Activated naive CD8-positive, alpha-beta T cell treated with anti-CD3 and anti-CD28 coated beads, Interleukin-2, amount 50 U/mL, for 16 hours (primary cell): ENCODE data around the gene EDC3.

Experiments used
- DNase-seq: peaks from one replicate; pipeline ENCODE4 v3.0.0-alpha.2; 2020; ENCODE audit warnings: low read depth, low spot score

EDC3 gene

GRCh38 chr15:74584204-74584603, 111.6 kb downstream of the EDC3 start:
- no peak for DNase-seq
